ENCODE measurements around the gene PPP2R2C. TPM values are rescaled to one million over a fixed set of nuclear protein-coding genes. Genes with fewer than 3 reads are reported as not detected.

Gene PPP2R2C
- total RNA-seq, 3 donors from 2014 or later: 0.16 to 0.66 (median 0.44) TPM

DNA sequence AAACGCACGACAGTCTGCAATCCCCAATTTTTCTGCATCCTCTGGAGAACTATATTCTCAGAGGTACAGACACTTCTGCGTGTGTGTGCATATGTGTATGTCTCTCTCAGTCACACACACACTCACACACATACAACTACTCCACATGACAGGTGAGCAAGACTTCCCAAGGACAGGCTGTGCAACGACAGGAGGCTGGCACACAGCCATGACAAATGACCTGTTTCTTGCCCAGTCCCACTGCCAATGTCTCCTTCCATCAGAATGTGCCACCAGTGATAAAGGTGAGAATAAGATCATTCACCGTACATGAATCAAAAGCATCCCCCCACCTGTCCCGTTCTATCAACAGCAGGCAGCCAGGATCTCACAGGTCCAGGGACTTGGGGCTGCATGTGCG, 52.4 kb downstream of the PPP2R2C start:
- TF ChIP-seq POLR2A (IDR thresholded peaks at IDR 0.05): no peak
- TF ChIP-seq, protein P1, sequence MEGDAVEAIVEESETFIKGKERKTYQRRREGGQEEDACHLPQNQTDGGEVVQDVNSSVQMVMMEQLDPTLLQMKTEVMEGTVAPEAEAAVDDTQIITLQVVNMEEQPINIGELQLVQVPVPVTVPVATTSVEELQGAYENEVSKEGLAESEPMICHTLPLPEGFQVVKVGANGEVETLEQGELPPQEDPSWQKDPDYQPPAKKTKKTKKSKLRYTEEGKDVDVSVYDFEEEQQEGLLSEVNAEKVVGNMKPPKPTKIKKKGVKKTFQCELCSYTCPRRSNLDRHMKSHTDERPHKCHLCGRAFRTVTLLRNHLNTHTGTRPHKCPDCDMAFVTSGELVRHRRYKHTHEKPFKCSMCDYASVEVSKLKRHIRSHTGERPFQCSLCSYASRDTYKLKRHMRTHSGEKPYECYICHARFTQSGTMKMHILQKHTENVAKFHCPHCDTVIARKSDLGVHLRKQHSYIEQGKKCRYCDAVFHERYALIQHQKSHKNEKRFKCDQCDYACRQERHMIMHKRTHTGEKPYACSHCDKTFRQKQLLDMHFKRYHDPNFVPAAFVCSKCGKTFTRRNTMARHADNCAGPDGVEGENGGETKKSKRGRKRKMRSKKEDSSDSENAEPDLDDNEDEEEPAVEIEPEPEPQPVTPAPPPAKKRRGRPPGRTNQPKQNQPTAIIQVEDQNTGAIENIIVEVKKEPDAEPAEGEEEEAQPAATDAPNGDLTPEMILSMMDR (IDR thresholded peaks at IDR 0.05): no peak
- TF ChIP-seq POLR2AphosphoS5 (IDR thresholded peaks at IDR 0.05): no peak
- Histone ChIP-seq H3K4me3 (no peak overlapping the region), H3K36me3 (no peaks in the 10 kb centered on the region), H3K9me3 (no peaks in the 10 kb centered on the region), H3K27ac (no peak overlapping the region), H3K4me1 (no peaks in the 10 kb centered on the region), H3K27me3 (peaks cover 0 to 13% of the 10 kb centered on the region in 2 donors)
- no peak for DNase-seq (ENCODE audit: low spot score in 2 of 2)
- intact Hi-C loops (cut with DNase I; ENCODE audit: low total_unique reads): no loop called here

DNA sequence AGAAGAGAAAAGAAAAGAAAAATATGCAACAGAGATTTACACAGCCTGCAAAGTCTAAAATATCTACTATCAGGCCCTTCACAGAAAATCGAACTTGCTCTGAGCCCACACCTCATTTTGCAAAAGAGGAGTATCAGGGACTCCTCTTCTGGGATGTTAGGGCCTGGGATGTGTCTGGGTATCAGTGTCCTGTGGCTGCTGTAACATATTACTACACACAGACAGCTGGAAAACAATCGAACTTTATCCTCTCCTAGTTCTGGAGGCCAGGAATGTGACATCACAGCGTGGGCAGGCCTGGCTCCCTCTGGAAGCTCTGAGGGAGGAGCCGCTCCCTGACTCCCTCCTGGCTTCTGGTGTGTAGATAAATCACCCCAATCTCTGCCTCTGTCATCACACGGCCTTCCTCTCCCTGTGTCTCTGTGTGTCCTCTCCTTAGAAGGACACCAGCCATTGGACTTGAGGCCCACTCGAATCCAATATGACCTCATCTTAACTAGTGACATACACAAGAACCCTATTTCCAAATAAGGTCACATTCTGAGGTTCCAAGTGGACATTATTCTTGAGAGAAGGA, 52.9 kb downstream of the PPP2R2C start:
- intact Hi-C loops (cut with DNase I; ENCODE audit: low total_unique reads): no loop called here
- no peaks in the 10 kb centered on the region for H3K4me1 ChIP-seq
- DNase-seq (ENCODE audit: low spot score in 2 of 2): no peak
- no peaks in the 10 kb centered on the region for H3K36me3 ChIP-seq
- H3K4me3 ChIP-seq: no peak overlapping the region
- no peak overlapping the region for H3K27ac ChIP-seq
- no peak for TF ChIP-seq POLR2A (IDR thresholded peaks at IDR 0.05)
- TF ChIP-seq, protein P1 (IDR thresholded peaks at IDR 0.05): no peak
- TF ChIP-seq POLR2AphosphoS5 (IDR thresholded peaks at IDR 0.05): no peak
- no peaks in the 10 kb centered on the region for H3K9me3 ChIP-seq
- peaks cover 0 to 11% of the 10 kb centered on the region in 2 donors for H3K27me3 ChIP-seq

DNA sequence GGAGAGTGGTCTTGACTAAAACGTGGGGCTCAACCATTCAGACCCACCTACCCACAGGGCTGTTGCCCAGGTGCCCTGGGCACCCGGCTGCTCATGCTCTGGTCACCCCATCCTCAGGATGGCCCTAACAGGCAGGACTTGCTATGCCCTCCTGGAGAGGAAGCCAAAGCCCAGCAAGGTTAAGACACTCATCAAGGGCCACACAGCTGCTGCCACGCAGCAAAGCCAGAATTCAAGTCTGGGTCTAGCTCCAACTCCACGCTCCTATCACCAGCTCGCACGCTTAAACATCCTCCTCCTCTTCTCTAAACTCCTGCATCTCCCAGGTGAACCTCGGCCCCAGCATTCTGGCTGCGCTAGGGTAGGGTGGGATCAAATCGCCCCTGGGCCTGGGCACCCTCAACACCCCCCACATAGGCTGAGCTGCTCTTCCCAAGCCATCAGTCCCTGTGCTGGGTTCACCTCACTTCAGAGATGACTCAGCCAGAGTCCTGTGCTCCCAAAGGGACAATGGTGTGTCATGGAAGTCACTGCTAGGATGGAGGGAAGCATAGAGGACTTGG, 54.1 kb downstream of the PPP2R2C start:
- Histone ChIP-seq H3K9me3 (no peaks in the 10 kb centered on the region), H3K27ac (no peak overlapping the region), H3K4me1 (no peaks in the 10 kb centered on the region), H3K36me3 (no peaks in the 10 kb centered on the region), H3K4me3 (no peak overlapping the region), H3K27me3 (peaks cover 0 to 11% of the 10 kb centered on the region in 2 donors)
- TF ChIP-seq, protein P1 (IDR thresholded peaks at IDR 0.05): no peak
- TF ChIP-seq POLR2AphosphoS5 (IDR thresholded peaks at IDR 0.05) (no peak), POLR2A (IDR thresholded peaks at IDR 0.05) (no peak)
- intact Hi-C loops (cut with DNase I; ENCODE audit: low total_unique reads): no loop called here
- no peak for DNase-seq (ENCODE audit: low spot score in 2 of 2)

DNA sequence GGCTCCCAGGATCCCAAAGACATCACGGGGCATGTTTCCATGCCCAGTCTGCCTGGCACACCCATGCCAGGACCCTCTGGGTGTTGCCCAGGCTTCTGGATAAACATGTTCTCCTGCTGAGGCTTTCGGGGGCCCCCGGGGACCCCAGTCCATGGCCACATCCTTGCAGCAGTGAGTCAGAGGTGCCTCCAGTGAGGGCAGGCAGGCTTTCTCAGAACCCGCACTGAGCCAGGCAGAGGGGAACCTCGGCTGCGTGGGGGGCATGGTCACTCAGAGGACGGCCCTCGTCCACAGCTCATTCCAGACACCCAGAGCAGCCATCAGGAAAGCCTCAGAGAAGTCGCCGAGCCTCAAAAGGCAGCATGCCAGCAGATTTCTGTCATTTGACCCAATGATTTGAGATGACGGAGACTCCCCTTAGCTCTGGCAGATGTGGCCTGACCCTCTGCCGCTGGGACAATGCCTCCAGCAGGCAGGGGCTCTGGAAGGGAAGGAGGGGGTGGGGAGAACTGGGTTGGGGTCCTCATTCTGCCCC, 54.8 kb downstream of the PPP2R2C start:
- no peak overlapping the region for H3K27ac ChIP-seq
- TF ChIP-seq POLR2AphosphoS5 (IDR thresholded peaks at IDR 0.05): no peak
- TF ChIP-seq, protein P1 (IDR thresholded peaks at IDR 0.05): no peak
- TF ChIP-seq POLR2A (IDR thresholded peaks at IDR 0.05): no peak
- no peaks in the 10 kb centered on the region for H3K4me1 ChIP-seq
- no peaks in the 10 kb centered on the region for H3K36me3 ChIP-seq
- peaks cover 0 to 11% of the 10 kb centered on the region in 2 donors for H3K27me3 ChIP-seq
- no peaks in the 10 kb centered on the region for H3K9me3 ChIP-seq
- intact Hi-C loops (cut with DNase I; ENCODE audit: low total_unique reads): loop anchor here (2.0 kb wide), 1 partner anchor 99 kb away; no protein-coding TSS in a partner anchor
- no peak overlapping the region for H3K4me3 ChIP-seq
- no peak for DNase-seq (ENCODE audit: low spot score in 2 of 2)
